H9 (cell line): ENCODE results near the gene ARL11. TPM values are rescaled to one million over a fixed set of nuclear protein-coding genes. Genes with fewer than 3 reads are reported as not detected.
A peak's percentile ranks its signal among the peaks of the same experiment; 100 is the strongest.

ENCODE experiments used
- DNase-seq: peaks from one replicate; pipeline ENCODE4 v3.0.0-alpha.2; 2017
- H2AFZ ChIP-seq: one replicate; pipeline ENCODE4 v1.6.1; 2013; ENCODE audit warnings: mild to moderate bottlenecking, low read length, control low read depth, moderate library complexity
- H2AK5ac ChIP-seq: 2 replicates; pipeline ENCODE4 v1.6.1; 2013; ENCODE audit warnings: low read length, control low read depth, mixed read lengths; ENCODE audit not compliant: insufficient read length
- H2BK120ac ChIP-seq: one replicate; pipeline ENCODE4 v1.6.1; 2013; ENCODE audit warnings: low read depth, mild to moderate bottlenecking, low read length, control low read depth, inconsistent platforms; ENCODE audit not compliant: poor library complexity, severe bottlenecking
- H2BK12ac ChIP-seq: 2 replicates; pipeline ENCODE4 v1.6.1; 2013; ENCODE audit warnings: low read length, control low read depth, mixed read lengths, low read depth; ENCODE audit not compliant: insufficient read length
- H2BK15ac ChIP-seq: 2 replicates; pipeline ENCODE4 v1.6.1; 2013; ENCODE audit warnings: low read depth, low read length, control low read depth
- H2BK20ac ChIP-seq: one replicate; pipeline ENCODE4 v1.6.1; 2013; ENCODE audit warnings: low read depth, mild to moderate bottlenecking, low read length, control low read depth, inconsistent platforms; ENCODE audit not compliant: poor library complexity, severe bottlenecking
- H2BK5ac ChIP-seq: 2 replicates; pipeline ENCODE4 v1.6.1; 2013; ENCODE audit warnings: low read length, control low read depth, mixed read lengths; ENCODE audit not compliant: insufficient read length
- H3K14ac ChIP-seq: 2 replicates; pipeline ENCODE4 v1.6.1; 2013; ENCODE audit warnings: low read length, control low read depth; ENCODE audit not compliant: insufficient read depth
- H3K18ac ChIP-seq: 2 replicates; pipeline ENCODE4 v1.6.1; 2013; ENCODE audit warnings: low read depth, mild to moderate bottlenecking, mixed read lengths, low read length, control low read depth; ENCODE audit not compliant: insufficient read length
- H3K23ac ChIP-seq: 2 replicates; pipeline ENCODE4 v1.6.1; 2013; ENCODE audit warnings: low read length, control low read depth, mixed read lengths, low read depth; ENCODE audit not compliant: insufficient read length
- H3K23me2 ChIP-seq: 2 replicates; pipeline ENCODE4 v1.6.1; 2013; ENCODE audit warnings: low read depth, mild to moderate bottlenecking, mixed read lengths, low read length, control low read depth; ENCODE audit not compliant: insufficient read length, poor library complexity, severe bottlenecking
- H3K27ac ChIP-seq: 2 replicates; pipeline ENCODE4 v1.5.1; 2013; ENCODE audit warnings: low read length, control low read depth, mixed read lengths, low read depth; ENCODE audit not compliant: insufficient read length
- H3K27me3 ChIP-seq: 2 replicates; pipeline ENCODE4 v1.6.1; 2013; ENCODE audit warnings: low read length, control low read depth, inconsistent platforms; ENCODE audit not compliant: insufficient read depth
- H3K4ac ChIP-seq: 2 replicates; pipeline ENCODE4 v1.6.1; 2013; ENCODE audit warnings: low read depth, mild to moderate bottlenecking, control low read depth, inconsistent platforms, low read length, moderate library complexity
- H3K4me1 ChIP-seq: 2 replicates; pipeline ENCODE4 v1.6.1; 2013; ENCODE audit warnings: low read length, control low read depth, inconsistent platforms; ENCODE audit not compliant: insufficient read depth
- H3K4me2 ChIP-seq: 2 replicates; pipeline ENCODE4 v1.6.1; 2013; ENCODE audit warnings: low read length, control low read depth, mixed read lengths; ENCODE audit not compliant: insufficient read length, insufficient read depth
- H3K56ac ChIP-seq: 2 replicates; pipeline ENCODE4 v1.6.1; 2013; ENCODE audit warnings: low read depth, mild to moderate bottlenecking, mixed read lengths, low read length, control low read depth; ENCODE audit not compliant: insufficient read length
- H3K79me1 ChIP-seq: 2 replicates; pipeline ENCODE4 v1.6.1; 2013; ENCODE audit warnings: low read depth, mild to moderate bottlenecking, moderate library complexity, low read length, control low read depth, inconsistent platforms; ENCODE audit not compliant: insufficient read depth, poor library complexity, severe bottlenecking
- H3K79me2 ChIP-seq: 2 replicates; pipeline ENCODE4 v1.6.1; 2013; ENCODE audit warnings: low read length, control low read depth, inconsistent platforms; ENCODE audit not compliant: insufficient read depth
- H3K9ac ChIP-seq: 2 replicates; pipeline ENCODE4 v1.6.1; 2013; ENCODE audit warnings: low read length, control low read depth, mixed read lengths; ENCODE audit not compliant: insufficient read length; ENCODE audit errors: extremely low read depth
- H3K9me3 ChIP-seq: one replicate; pipeline ENCODE4 v1.6.1; 2013; ENCODE audit warnings: low read depth, low read length, inconsistent platforms; ENCODE audit not compliant: control insufficient read depth
- H3T11ph ChIP-seq: one replicate; pipeline ENCODE4 v1.6.1; 2013; ENCODE audit warnings: mild to moderate bottlenecking, low read length, control low read depth, inconsistent platforms
- H4K20me1 ChIP-seq: one replicate; pipeline ENCODE4 v1.6.1; 2013; ENCODE audit not compliant: control insufficient read depth, insufficient read length, insufficient read depth
- H4K5ac ChIP-seq: 2 replicates; pipeline ENCODE4 v1.6.1; 2013; ENCODE audit warnings: low read depth, mild to moderate bottlenecking, mixed read lengths, low read length, control low read depth; ENCODE audit not compliant: insufficient read length
- H4K8ac ChIP-seq: replicated peaks from 2 replicates; pipeline ENCODE4 v1.6.1; 2013; ENCODE audit warnings: low read length, control low read depth, mixed read lengths, low read depth; ENCODE audit not compliant: insufficient read length
- H4K91ac ChIP-seq: 2 replicates; pipeline ENCODE4 v1.6.1; 2013; ENCODE audit warnings: low read depth, mild to moderate bottlenecking, moderate library complexity, mixed read lengths, low read length, control low read depth; ENCODE audit not compliant: insufficient read length
- H3K27ac Mint-ChIP-seq, 3 experiments: 2 replicates in 2 of 3; 3 replicates in 1 of 3; pipeline ENCODE4 v1.8.0; 2020 to 2021; ENCODE audit warnings: mixed read lengths in 3 of 3, mild to moderate bottlenecking in 1 of 3, moderate library complexity in 1 of 3
- H3K27me3 Mint-ChIP-seq: 2 replicates; pipeline ENCODE4 v1.8.0; 2021; ENCODE audit warnings: low read depth, mild to moderate bottlenecking, moderate library complexity, mixed read lengths
- H3K36me3 Mint-ChIP-seq, 3 experiments: 2 replicates in 2 of 3; 3 replicates in 1 of 3; pipeline ENCODE4 v1.8.0; 2020 to 2021; ENCODE audit warnings: low read depth in 3 of 3, mixed read lengths in 3 of 3; ENCODE audit not compliant: insufficient read depth in 1 of 3
- H3K4me1 Mint-ChIP-seq, 2 experiments: 2 replicates each; pipeline ENCODE4 v1.8.0; 2020; ENCODE audit warnings: mixed read lengths in 2 of 2
- H3K4me3 Mint-ChIP-seq, 2 experiments: 2 replicates in 1 of 2; 3 replicates in 1 of 2; pipeline ENCODE4 v1.8.0; 2020 to 2021; ENCODE audit warnings: mild to moderate bottlenecking in 2 of 2, mixed read lengths in 2 of 2, moderate library complexity in 1 of 2
- H3K9me3 Mint-ChIP-seq, 2 experiments: 2 replicates in 1 of 2; 3 replicates in 1 of 2; pipeline ENCODE4 v1.8.0; 2020; ENCODE audit warnings: mild to moderate bottlenecking in 2 of 2, mixed read lengths in 2 of 2, moderate library complexity in 1 of 2
- WGBS: extraction: QIAGEN DNeasy Blood & Tissue Kit; methylation state at CpG from one replicate; pipeline ENCODE4 v1.1.7; 2013; ENCODE audit warnings: missing lambda C conversion rate, low lambda C conversion rate, mixed read lengths; ENCODE audit not compliant: insufficient read length; ENCODE audit errors: extremely low coverage; 5-methylcytosine and 5-hydroxymethylcytosine counted together
- total RNA-seq: library from RNA; stranded (reverse); gene quantifications from 2 replicates; pipeline ENCODE4 v1.2.1, GENCODE V29; 2021
- TF ChIP-seq, protein P1 (sequence below): fragments of 200-600 bp; sonication (generic); conservative IDR thresholded peaks from 3 replicates; pipeline ENCODE4 v1.8.0; 2021; ENCODE audit warnings: antibody characterized with exemption, mild to moderate bottlenecking

ARL11 gene
- total RNA-seq, 1 experiment from 2014 or later: 0.42 TPM

DNA sequence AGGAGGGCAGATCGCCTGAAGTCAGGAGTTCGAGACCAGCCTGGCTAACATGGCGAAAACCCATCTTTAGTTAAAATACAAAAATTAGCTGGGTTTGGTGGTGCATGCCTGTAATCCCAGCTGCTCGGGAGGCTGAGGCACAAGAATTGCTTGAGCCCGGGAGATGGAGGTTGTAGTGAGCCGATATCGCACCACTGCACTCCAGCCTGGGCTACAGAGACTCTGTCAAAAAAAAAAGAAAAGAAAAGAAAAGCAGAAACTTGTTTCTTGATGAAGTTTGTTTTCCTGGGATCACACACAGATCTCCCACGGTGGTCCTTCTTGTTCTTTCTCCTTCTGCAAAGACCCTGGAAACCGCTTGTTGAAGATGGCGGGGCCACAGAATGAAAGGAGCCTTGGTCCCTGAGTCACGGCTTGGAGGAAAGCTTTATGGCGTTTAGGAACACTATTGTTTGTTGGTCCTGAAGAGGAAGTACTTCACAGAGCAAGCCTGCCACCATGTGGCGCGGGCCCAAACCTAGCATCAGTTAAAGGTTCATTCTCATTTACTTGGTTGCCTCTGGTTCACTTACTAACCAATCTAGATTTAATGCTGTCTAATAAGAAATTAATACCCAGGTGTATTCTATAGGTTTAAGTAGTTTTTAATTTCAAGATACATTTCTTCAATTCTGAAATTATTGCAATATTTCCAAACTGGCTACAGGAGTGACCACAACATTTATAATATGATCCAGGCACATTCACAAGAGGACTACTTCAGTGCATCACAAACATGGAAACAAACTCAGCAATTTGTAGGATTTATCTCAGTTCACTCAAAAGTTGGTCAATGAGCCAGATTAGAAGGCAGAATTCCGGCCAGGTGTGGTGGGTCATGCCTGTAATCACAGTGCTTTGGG, 21.3 kb upstream of the ARL11 start:
- no peak overlapping the region; a peak in 1 of 7 replicates for H3K27ac Mint-ChIP-seq
- no CpG with 5 or more reads among the region's 15 CpGs for WGBS

More for the DNA sequence above, 21.3 kb upstream of the ARL11 start:
- no peak overlapping the region for H4K5ac ChIP-seq
- Mint-ChIP-seq H3K36me3 (no peaks in the 10 kb centered on the region), H3K27me3 (no peaks in the 10 kb centered on the region), H3K9me3 (no peaks in the 10 kb centered on the region), H3K4me3 (no peak overlapping the region), H3K4me1 (peaks cover 2 to 7% of the 10 kb centered on the region in 2 experiments; a peak in 1 of 4 replicates)
- H2BK15ac ChIP-seq: no peak overlapping the region
- peak; percentile 85 for DNase-seq
- H3K4me2 ChIP-seq: no peak overlapping the region
- no peak overlapping the region for H3K14ac ChIP-seq
- H3K23me2 ChIP-seq: no peaks in the 10 kb centered on the region
- no peak overlapping the region for H3K56ac ChIP-seq
- H4K20me1 ChIP-seq: no peaks in the 10 kb centered on the region
- H3K18ac ChIP-seq: no peak overlapping the region
- no peak overlapping the region for H3K23ac ChIP-seq
- no peak overlapping the region for H4K8ac ChIP-seq
- no peaks in the 10 kb centered on the region for H3K27me3 ChIP-seq
- H3K27ac ChIP-seq: no peak overlapping the region
- no peak overlapping the region for H2BK20ac ChIP-seq
- no peaks in the 10 kb centered on the region for H3K4me1 ChIP-seq
- H3K9ac ChIP-seq: no peak overlapping the region
- H3T11ph ChIP-seq: no peak overlapping the region
- TF ChIP-seq, protein P1, sequence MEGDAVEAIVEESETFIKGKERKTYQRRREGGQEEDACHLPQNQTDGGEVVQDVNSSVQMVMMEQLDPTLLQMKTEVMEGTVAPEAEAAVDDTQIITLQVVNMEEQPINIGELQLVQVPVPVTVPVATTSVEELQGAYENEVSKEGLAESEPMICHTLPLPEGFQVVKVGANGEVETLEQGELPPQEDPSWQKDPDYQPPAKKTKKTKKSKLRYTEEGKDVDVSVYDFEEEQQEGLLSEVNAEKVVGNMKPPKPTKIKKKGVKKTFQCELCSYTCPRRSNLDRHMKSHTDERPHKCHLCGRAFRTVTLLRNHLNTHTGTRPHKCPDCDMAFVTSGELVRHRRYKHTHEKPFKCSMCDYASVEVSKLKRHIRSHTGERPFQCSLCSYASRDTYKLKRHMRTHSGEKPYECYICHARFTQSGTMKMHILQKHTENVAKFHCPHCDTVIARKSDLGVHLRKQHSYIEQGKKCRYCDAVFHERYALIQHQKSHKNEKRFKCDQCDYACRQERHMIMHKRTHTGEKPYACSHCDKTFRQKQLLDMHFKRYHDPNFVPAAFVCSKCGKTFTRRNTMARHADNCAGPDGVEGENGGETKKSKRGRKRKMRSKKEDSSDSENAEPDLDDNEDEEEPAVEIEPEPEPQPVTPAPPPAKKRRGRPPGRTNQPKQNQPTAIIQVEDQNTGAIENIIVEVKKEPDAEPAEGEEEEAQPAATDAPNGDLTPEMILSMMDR: peak; percentile 89
- H2BK120ac ChIP-seq: no peak overlapping the region
- H3K4ac ChIP-seq: no peak overlapping the region
- H3K9me3 ChIP-seq: no peaks in the 10 kb centered on the region
- H3K79me2 ChIP-seq: no peaks in the 10 kb centered on the region
- peak overlapping the region; percentile 87 for H2AFZ ChIP-seq
- no peak overlapping the region for H4K91ac ChIP-seq
- H2BK12ac ChIP-seq: no peak overlapping the region
- H3K79me1 ChIP-seq: no peaks in the 10 kb centered on the region
- H2AK5ac ChIP-seq: no peak overlapping the region
- no peak overlapping the region for H2BK5ac ChIP-seq
